GM23338 (cell line): ENCODE results near the gene AQP5. TPM values are rescaled to one million over a fixed set of nuclear protein-coding genes. Genes with fewer than 3 reads are reported as not detected.

Source experiments
- ATAC-seq: fragments of 200-7000 bp; cut with Tn5 transposase; 3 replicates; pipeline ENCODE4 v1.9.1; 2020
- DNase-seq: peaks from one replicate; pipeline ENCODE4 v3.0.0-alpha.2; 2015; ENCODE audit warnings: low spot score
- H2AFZ ChIP-seq: fragments of 200-600 bp; sonication (generic); 2 replicates; pipeline ENCODE4 v1.8.0; 2016; ENCODE audit warnings: antibody characterized with exemption, mild to moderate bottlenecking, moderate library complexity
- H3F3A ChIP-seq: fragments of 200-600 bp; sonication (generic); replicated peaks from 2 replicates; pipeline ENCODE4 v1.8.0; 2017; ENCODE audit warnings: antibody characterized with exemption, mixed run types, low read depth
- H3K27ac ChIP-seq: fragments of 200-600 bp; sonication (generic); 2 replicates; pipeline ENCODE4 v1.6.1; 2016; ENCODE audit warnings: low read depth
- H3K27me3 ChIP-seq: fragments of 200-600 bp; sonication (generic); 2 replicates; pipeline ENCODE4 v1.8.0; 2016; ENCODE audit warnings: mild to moderate bottlenecking, mixed run types, moderate library complexity; ENCODE audit not compliant: insufficient read depth
- H3K36me3 ChIP-seq: fragments of 200-600 bp; sonication (generic); 2 replicates; pipeline ENCODE4 v1.8.0; 2016; ENCODE audit warnings: mild to moderate bottlenecking; ENCODE audit not compliant: insufficient read depth
- H3K4me1 ChIP-seq: fragments of 200-600 bp; sonication (generic); 2 replicates; pipeline ENCODE4 v1.8.0; 2016; ENCODE audit warnings: mild to moderate bottlenecking, moderate library complexity; ENCODE audit not compliant: insufficient read depth
- H3K4me2 ChIP-seq: fragments of 200-600 bp; sonication (generic); 2 replicates; pipeline ENCODE4 v1.7.1; 2017; ENCODE audit warnings: mixed run types
- H3K4me3 ChIP-seq: fragments of 200-600 bp; sonication (generic); 2 replicates; pipeline ENCODE4 v1.6.1; 2016; ENCODE audit warnings: mixed run types
- H3K79me2 ChIP-seq: fragments of 200-600 bp; sonication (generic); replicated peaks from 2 replicates; pipeline ENCODE4 v1.8.0; 2017; ENCODE audit warnings: mild to moderate bottlenecking; ENCODE audit not compliant: insufficient read depth
- H3K9me2 ChIP-seq: fragments of 200-600 bp; sonication (generic); 2 replicates; pipeline ENCODE4 v1.8.0; 2017; ENCODE audit not compliant: insufficient read depth
- H4K20me1 ChIP-seq: fragments of 200-600 bp; sonication (generic); replicated peaks from 2 replicates; pipeline ENCODE4 v1.8.0; 2017; ENCODE audit warnings: mild to moderate bottlenecking; ENCODE audit not compliant: insufficient read depth
- H3K27ac Mint-ChIP-seq: 2 replicates; pipeline ENCODE4 v1.8.0; 2020; ENCODE audit warnings: inconsistent platforms, mild to moderate bottlenecking, moderate library complexity, mixed read lengths
- H3K27me3 Mint-ChIP-seq: 3 replicates; pipeline ENCODE4 v1.8.0; 2022; ENCODE audit warnings: low read depth, mild to moderate bottlenecking, moderate library complexity, mixed read lengths, inconsistent platforms; ENCODE audit not compliant: insufficient read depth, poor library complexity
- H3K36me3 Mint-ChIP-seq: 3 replicates; pipeline ENCODE4 v1.8.0; 2021; ENCODE audit warnings: low read depth, mild to moderate bottlenecking, inconsistent platforms, moderate library complexity, mixed read lengths
- H3K4me1 Mint-ChIP-seq: 3 replicates; pipeline ENCODE4 v1.8.0; 2020; ENCODE audit warnings: mild to moderate bottlenecking, inconsistent platforms, mixed read lengths
- H3K4me3 Mint-ChIP-seq: 3 replicates; pipeline ENCODE4 v1.8.0; 2021; ENCODE audit warnings: moderate library complexity, mild to moderate bottlenecking, inconsistent platforms, mixed read lengths
- H3K9me3 Mint-ChIP-seq: 3 replicates; pipeline ENCODE4 v1.8.0; 2020; ENCODE audit warnings: moderate library complexity, mild to moderate bottlenecking, inconsistent platforms, mixed read lengths
- CREB1 ChIP-seq: fragments of 250-450 bp; sonication (Bioruptor Pico); IDR thresholded peaks from 2 replicates; pipeline ENCODE4 v1.5.0; 2020; ENCODE audit warnings: low read depth, mild to moderate bottlenecking, moderate library complexity
- CTCF ChIP-seq, 2 experiments: fragments of 200-600 bp in 1 of 2; sonication (generic) in 1 of 2; conservative IDR thresholded peaks; 2 replicates each; pipeline versions ENCODE4 v1.5.1 to v1.6.1; 2016 to 2017; ENCODE audit warnings: antibody characterized with exemption in 2 of 2, low read depth in 2 of 2, mild to moderate bottlenecking in 2 of 2, moderate library complexity in 1 of 2
- ETS1 ChIP-seq: IDR thresholded peaks from 2 replicates; pipeline ENCODE4 v1.6.1; 2016; ENCODE audit warnings: antibody characterized with exemption
- EZH2 ChIP-seq: fragments of 200-600 bp; sonication (generic); IDR thresholded peaks from one replicate; pipeline ENCODE4 v1.8.0; 2017; ENCODE audit warnings: antibody characterized with exemption, mild to moderate bottlenecking, low read depth; ENCODE audit not compliant: unreplicated experiment
- EZH2phosphoT487 ChIP-seq: fragments of 200-600 bp; sonication (generic); IDR thresholded peaks from one replicate; pipeline ENCODE4 v1.8.1; 2018; ENCODE audit warnings: antibody characterized with exemption; ENCODE audit not compliant: unreplicated experiment
- JUNB ChIP-seq: IDR thresholded peaks from one replicate; pipeline ENCODE4 v1.6.1; 2016; ENCODE audit warnings: antibody characterized with exemption; ENCODE audit not compliant: unreplicated experiment
- NANOG ChIP-seq: IDR thresholded peaks from 2 replicates; pipeline ENCODE4 v1.6.1; 2016; ENCODE audit warnings: antibody characterized with exemption, borderline replicate concordance
- POLR2AphosphoS5 ChIP-seq: IDR thresholded peaks from 2 replicates; pipeline ENCODE4 v1.6.1; 2016; ENCODE audit warnings: antibody characterized with exemption, low read depth
- REST ChIP-seq: IDR thresholded peaks from one replicate; pipeline ENCODE4 v1.6.1; 2018; ENCODE audit warnings: antibody characterized with exemption; ENCODE audit not compliant: unreplicated experiment
- STAT1 ChIP-seq: IDR thresholded peaks from one replicate; pipeline ENCODE4 v1.6.1; 2016; ENCODE audit warnings: antibody characterized with exemption; ENCODE audit not compliant: unreplicated experiment
- ZNF114 ChIP-seq: fragments of 250-450 bp; sonication (Bioruptor Pico); IDR thresholded peaks from 2 replicates; pipeline ENCODE4 v1.5.0; 2020; ENCODE audit warnings: mild to moderate bottlenecking, moderate library complexity
- ZNF331 ChIP-seq: fragments of 250-450 bp; sonication (Bioruptor Pico); IDR thresholded peaks from 2 replicates; pipeline ENCODE4 v1.5.0; 2020; ENCODE audit warnings: low read depth, mild to moderate bottlenecking, moderate library complexity
- ZNF462 ChIP-seq: fragments of 250-450 bp; sonication (Bioruptor Pico); IDR thresholded peaks from 2 replicates; pipeline ENCODE4 v1.5.0; 2020; ENCODE audit warnings: mild to moderate bottlenecking, moderate library complexity
- polyA plus RNA-seq: library from polyadenylated mRNA; unstranded; fragments of >200 nt; fragmentation: Nextera tagmentation; extraction: Ambion mirVana; gene quantifications from 2 replicates; pipeline ENCODE4 v1.2.1, GENCODE V29; 2016
- total RNA-seq: library from RNA; depleted of rRNA; stranded (reverse); fragments of >200 nt; shearing (Covaris generic); gene quantifications from 2 replicates; pipeline ENCODE4 v1.2.3, GENCODE V29; 2014

AQP5 gene
- total and polyA plus RNA-seq, 2 experiments from 2014 or later = 1.3 to 2.2 TPM

- H3K9me2 ChIP-seq = no peaks in the 10 kb centered on the region
- no peaks in the 10 kb centered on the region for H3F3A ChIP-seq
- H3K36me3 ChIP-seq = no peaks in the 10 kb centered on the region
- H4K20me1 ChIP-seq = no peaks in the 10 kb centered on the region
- no peak overlapping the region for H3K4me2 ChIP-seq
- no peaks in the 10 kb centered on the region for H3K79me2 ChIP-seq
- no peak overlapping the region for H3K27ac Mint-ChIP-seq
- no peak overlapping the region for H2AFZ ChIP-seq
- H3K27me3 ChIP-seq = no peaks in the 10 kb centered on the region
- H3K4me3 ChIP-seq = no peak overlapping the region
- no peaks in the 10 kb centered on the region for H3K4me1 ChIP-seq
- no peaks in the 10 kb centered on the region for H3K9me3 Mint-ChIP-seq
- TF ChIP-seq CTCF (conservative IDR thresholded peaks at IDR 0.05; ENCODE audit: low read depth in 2 of 2) = no peak
- TF ChIP-seq ETS1 = no peak
- no peak for TF ChIP-seq REST
- no peak for TF ChIP-seq JUNB
- TF ChIP-seq POLR2AphosphoS5 = no peak
- no peak for TF ChIP-seq ZNF331
- TF ChIP-seq NANOG = no peak
- no peak for TF ChIP-seq EZH2
- no peak for TF ChIP-seq ZNF462 (CRISPR knock-in tag)
- no peak for TF ChIP-seq ZNF114 (CRISPR knock-in tag)
- TF ChIP-seq EZH2phosphoT487 = no peak
- no peak for TF ChIP-seq CREB1
- no peak for TF ChIP-seq STAT1
- H3K27ac ChIP-seq = no peak overlapping the region
- DNase-seq (no peak), ATAC-seq (no peak)
- H3K27me3 Mint-ChIP-seq = peaks cover 8% of the 10 kb centered on the region
- H3K36me3 Mint-ChIP-seq = no peaks in the 10 kb centered on the region
- no peak overlapping the region for H3K4me3 Mint-ChIP-seq
- H3K4me1 Mint-ChIP-seq = no peaks in the 10 kb centered on the region; the same call in 2 of the 3 replicates
Observed at GRCh38 chr12:49920915-49921286, 40.8 kb upstream of the AQP5 start.
